Measurements from ENCODE around the gene HIGD1B. TPM values are rescaled to one million over a fixed set of nuclear protein-coding genes. Genes with fewer than 3 reads are reported as not detected.

HIGD1B gene
- total and polyA plus RNA-seq, 2 of the 13 experiments (the other 11 are each of a cell fraction or from before 2014, with no cell fraction given), result not detected

DNA sequence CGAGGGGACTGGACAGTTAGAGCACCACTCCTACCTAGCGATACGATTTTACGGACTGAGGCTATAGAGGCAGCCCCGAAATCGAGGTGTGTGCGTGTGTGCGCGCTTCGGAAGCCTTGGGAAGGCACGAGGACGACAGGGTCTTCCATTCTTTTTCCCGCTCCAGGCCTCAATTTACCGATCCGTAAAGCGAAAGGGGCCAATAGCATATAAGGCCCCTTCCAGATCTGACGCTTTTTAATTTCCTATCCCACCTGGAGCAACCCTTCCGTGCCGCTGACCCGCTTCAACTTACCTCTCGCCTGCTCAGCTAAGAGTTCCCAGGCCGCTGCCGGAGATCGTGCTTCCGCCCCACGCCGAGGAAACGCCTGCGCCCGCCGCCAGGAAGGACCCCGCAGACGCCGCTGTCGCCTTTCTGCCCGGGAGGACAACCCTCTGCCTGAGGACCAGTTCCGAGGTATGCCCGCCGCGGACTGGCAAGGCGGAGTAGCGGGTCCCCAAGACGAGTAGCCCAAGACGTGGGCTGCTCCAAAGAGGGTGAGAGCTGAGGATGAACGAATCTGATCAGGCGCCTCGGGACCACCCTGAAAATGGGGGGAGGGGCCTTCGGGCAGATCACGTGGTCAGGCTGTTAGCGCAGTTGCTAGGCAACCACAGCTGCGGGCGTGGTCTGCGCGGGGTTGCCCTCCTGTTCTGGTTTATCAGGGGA lies 51.5 kb downstream of the HIGD1B start, which contains the start of gene EFTUD2 (continued):
- TF ChIP-seq AGO1 (IDR thresholded peaks at IDR 0.05; ENCODE audit: low read depth, low read length, poor library complexity, severe bottlenecking) (peak; percentile 82), RBM39 (IDR thresholded peaks at IDR 0.05; ENCODE audit: low read depth, low read length, poor library complexity, severe bottlenecking) (no peak), PBX2 (CRISPR knock-in tag; IDR thresholded peaks at IDR 0.05) (no peak), ZNF776 (CRISPR knock-in tag; IDR thresholded peaks at IDR 0.05) (0 out of 2 replicates have a peak, but pooled peaks have one; percentile 43), NBN (conservative IDR thresholded peaks at IDR 0.05) (no peak), KLF11 (CRISPR knock-in tag; IDR thresholded peaks at IDR 0.05) (peak; percentile 89; the same call in 1 of the 2 replicates), SIN3B (IDR thresholded peaks at IDR 0.05; ENCODE audit: low read length) (peak; percentile 91), RBM22 (optimal IDR thresholded peaks at IDR 0.05; ENCODE audit: low read length) (peak; percentile 54), REXO4 (CRISPR knock-in tag; IDR thresholded peaks at IDR 0.05; ENCODE audit: borderline replicate concordance) (no peak), CCAR2 (optimal IDR thresholded peaks at IDR 0.05; ENCODE audit: low read depth, low read length) (no peak), RNF2 (conservative IDR thresholded peaks at IDR 0.05; ENCODE audit: low read depth) (peak; percentile 90; the same call in 1 of the 2 replicates), ZNF160 (CRISPR knock-in tag; IDR thresholded peaks at IDR 0.05) (0 out of 2 replicates have a peak, but pooled peaks have one; percentile 60), PLSCR1 (CRISPR knock-in tag; IDR thresholded peaks at IDR 0.05; ENCODE audit: borderline replicate concordance) (no peak), HNF4G (IDR thresholded peaks at IDR 0.05; ENCODE audit: borderline replicate concordance, low read depth, low read length) (no peak), HNF4G (CRISPR knock-in tag; IDR thresholded peaks at IDR 0.05; ENCODE audit: borderline replicate concordance, low read depth) (no peak), POLR2AphosphoS5 (IDR thresholded peaks at IDR 0.05; ENCODE audit: low read depth, low read length) (peak; percentile 97), ZNF121 (CRISPR knock-in tag; IDR thresholded peaks at IDR 0.05) (no peak), RXRB (CRISPR knock-in tag; IDR thresholded peaks at IDR 0.05; ENCODE audit: borderline replicate concordance) (peak; percentile 84), HDAC1 (CRISPR knock-in tag; IDR thresholded peaks at IDR 0.05) (peak; percentile 100)
- TF ChIP-seq, protein P1, sequence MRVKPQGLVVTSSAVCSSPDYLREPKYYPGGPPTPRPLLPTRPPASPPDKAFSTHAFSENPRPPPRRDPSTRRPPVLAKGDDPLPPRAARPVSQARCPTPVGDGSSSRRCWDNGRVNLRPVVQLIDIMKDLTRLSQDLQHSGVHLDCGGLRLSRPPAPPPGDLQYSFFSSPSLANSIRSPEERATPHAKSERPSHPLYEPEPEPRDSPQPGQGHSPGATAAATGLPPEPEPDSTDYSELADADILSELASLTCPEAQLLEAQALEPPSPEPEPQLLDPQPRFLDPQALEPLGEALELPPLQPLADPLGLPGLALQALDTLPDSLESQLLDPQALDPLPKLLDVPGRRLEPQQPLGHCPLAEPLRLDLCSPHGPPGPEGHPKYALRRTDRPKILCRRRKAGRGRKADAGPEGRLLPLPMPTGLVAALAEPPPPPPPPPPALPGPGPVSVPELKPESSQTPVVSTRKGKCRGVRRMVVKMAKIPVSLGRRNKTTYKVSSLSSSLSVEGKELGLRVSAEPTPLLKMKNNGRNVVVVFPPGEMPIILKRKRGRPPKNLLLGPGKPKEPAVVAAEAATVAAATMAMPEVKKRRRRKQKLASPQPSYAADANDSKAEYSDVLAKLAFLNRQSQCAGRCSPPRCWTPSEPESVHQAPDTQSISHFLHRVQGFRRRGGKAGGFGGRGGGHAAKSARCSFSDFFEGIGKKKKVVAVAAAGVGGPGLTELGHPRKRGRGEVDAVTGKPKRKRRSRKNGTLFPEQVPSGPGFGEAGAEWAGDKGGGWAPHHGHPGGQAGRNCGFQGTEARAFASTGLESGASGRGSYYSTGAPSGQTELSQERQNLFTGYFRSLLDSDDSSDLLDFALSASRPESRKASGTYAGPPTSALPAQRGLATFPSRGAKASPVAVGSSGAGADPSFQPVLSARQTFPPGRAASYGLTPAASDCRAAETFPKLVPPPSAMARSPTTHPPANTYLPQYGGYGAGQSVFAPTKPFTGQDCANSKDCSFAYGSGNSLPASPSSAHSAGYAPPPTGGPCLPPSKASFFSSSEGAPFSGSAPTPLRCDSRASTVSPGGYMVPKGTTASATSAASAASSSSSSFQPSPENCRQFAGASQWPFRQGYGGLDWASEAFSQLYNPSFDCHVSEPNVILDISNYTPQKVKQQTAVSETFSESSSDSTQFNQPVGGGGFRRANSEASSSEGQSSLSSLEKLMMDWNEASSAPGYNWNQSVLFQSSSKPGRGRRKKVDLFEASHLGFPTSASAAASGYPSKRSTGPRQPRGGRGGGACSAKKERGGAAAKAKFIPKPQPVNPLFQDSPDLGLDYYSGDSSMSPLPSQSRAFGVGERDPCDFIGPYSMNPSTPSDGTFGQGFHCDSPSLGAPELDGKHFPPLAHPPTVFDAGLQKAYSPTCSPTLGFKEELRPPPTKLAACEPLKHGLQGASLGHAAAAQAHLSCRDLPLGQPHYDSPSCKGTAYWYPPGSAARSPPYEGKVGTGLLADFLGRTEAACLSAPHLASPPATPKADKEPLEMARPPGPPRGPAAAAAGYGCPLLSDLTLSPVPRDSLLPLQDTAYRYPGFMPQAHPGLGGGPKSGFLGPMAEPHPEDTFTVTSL (CRISPR knock-in tag; IDR thresholded peaks at IDR 0.05; ENCODE audit: borderline replicate concordance), result no peak
- TF ChIP-seq, protein P2, sequence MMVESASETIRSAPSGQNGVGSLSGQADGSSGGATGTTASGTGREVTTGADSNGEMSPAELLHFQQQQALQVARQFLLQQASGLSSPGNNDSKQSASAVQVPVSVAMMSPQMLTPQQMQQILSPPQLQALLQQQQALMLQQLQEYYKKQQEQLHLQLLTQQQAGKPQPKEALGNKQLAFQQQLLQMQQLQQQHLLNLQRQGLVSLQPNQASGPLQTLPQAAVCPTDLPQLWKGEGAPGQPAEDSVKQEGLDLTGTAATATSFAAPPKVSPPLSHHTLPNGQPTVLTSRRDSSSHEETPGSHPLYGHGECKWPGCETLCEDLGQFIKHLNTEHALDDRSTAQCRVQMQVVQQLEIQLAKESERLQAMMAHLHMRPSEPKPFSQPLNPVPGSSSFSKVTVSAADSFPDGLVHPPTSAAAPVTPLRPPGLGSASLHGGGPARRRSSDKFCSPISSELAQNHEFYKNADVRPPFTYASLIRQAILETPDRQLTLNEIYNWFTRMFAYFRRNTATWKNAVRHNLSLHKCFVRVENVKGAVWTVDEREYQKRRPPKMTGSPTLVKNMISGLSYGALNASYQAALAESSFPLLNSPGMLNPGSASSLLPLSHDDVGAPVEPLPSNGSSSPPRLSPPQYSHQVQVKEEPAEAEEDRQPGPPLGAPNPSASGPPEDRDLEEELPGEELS (CRISPR knock-in tag; IDR thresholded peaks at IDR 0.05), result no peak

All from HepG2 (cell line).